GM10266 (cell line): ENCODE measurements around the gene STAM.

ENCODE experiments used
- DNase-seq: peaks from one replicate; pipeline ENCODE4 v3.0.0; 2012; ENCODE audit errors: extremely low spot score
- TF ChIP-seq, protein P1 (sequence below): IDR thresholded peaks from 2 replicates; pipeline ENCODE4 v1.5.1; 2012; ENCODE audit warnings: mild to moderate bottlenecking, low read depth; ENCODE audit not compliant: control insufficient read depth, insufficient read depth; ENCODE audit errors: missing control alignments

STAM gene

GRCh38 chr10:17729630-17730029 is 85.7 kb downstream of the STAM start:
- TF ChIP-seq, protein P1, sequence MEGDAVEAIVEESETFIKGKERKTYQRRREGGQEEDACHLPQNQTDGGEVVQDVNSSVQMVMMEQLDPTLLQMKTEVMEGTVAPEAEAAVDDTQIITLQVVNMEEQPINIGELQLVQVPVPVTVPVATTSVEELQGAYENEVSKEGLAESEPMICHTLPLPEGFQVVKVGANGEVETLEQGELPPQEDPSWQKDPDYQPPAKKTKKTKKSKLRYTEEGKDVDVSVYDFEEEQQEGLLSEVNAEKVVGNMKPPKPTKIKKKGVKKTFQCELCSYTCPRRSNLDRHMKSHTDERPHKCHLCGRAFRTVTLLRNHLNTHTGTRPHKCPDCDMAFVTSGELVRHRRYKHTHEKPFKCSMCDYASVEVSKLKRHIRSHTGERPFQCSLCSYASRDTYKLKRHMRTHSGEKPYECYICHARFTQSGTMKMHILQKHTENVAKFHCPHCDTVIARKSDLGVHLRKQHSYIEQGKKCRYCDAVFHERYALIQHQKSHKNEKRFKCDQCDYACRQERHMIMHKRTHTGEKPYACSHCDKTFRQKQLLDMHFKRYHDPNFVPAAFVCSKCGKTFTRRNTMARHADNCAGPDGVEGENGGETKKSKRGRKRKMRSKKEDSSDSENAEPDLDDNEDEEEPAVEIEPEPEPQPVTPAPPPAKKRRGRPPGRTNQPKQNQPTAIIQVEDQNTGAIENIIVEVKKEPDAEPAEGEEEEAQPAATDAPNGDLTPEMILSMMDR = no peak
- DNase-seq = no peak

DNA sequence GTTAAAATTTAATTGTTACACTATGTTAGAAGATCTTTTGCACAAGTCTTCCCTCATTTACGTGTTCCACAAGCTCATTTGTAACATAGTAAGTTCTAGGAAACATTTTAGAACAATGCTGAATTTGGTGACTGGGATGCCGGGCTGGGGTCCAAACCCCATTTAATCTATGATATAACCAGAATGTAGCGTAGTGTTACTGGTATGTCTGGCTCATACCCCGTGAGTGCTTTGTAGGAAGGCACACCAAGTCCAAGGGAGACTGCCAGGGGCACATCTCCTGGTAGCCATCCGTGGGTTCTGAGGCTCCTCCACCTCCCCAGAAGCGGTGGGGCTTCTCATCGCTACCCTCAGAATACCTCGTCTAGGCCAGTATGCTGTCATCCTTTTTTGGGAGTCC is 86.7 kb downstream of the STAM start:
- TF ChIP-seq, protein P1 = no peak
- no peak for DNase-seq

- DNase-seq = no peak
- TF ChIP-seq, protein P1 = no peak
These were observed 87.5 kb downstream of the STAM start for GRCh38 chr10:17731331-17732020.

GRCh38 chr10:17733620-17734019 is 89.7 kb downstream of the STAM start:
- DNase-seq = no peak
- TF ChIP-seq, protein P1 = no peak

GRCh38 chr10:17734432-17735080 is 90.6 kb downstream of the STAM start:
- TF ChIP-seq, protein P1 = no peak
- no peak for DNase-seq

DNA sequence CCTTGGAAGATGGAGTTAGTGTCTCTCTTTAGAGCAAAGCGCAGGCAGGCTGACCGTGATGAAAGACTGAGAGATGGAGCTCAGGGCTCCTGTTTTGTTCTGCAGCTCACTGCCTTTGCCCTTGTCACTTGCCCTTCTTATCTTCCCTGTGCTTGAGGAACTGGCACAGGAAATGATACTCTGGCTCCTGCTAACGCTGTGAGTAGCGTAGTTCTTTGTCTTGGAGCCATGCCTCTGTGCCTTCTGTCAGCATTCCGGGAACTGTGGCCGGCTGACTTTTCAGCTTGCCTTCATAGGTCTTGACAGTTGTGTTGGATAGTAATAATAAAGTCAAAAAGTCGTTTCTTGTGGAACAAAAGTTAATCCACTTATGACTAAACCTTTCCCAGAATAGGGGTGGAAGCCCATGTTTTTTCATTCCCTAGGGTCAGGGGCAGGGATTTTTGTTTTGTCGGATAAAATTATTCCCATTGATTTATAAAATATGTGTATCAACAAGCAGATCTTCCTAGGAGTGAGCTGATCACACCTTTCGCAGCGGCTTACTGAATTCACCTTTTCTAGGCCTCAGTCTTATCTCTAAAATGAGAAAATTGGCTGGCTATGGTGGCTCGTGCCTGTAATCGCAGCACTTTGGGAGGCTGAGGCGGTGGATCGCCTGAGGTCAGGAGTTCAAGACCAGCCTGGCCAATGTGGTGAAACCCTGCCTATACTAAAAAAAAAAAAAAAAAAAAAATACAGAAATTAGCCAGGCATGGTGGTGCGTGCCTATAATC is 91.4 kb downstream of the STAM start:
- no peak for DNase-seq

More for the DNA sequence above, 91.4 kb downstream of the STAM start:
- TF ChIP-seq, protein P1 = no peak
